HepG2 (cell line): ENCODE measurements around the gene RPH3AL. TPM values are rescaled to one million over a fixed set of nuclear protein-coding genes. Genes with fewer than 3 reads are reported as not detected.

Source experiments
- ARID5B ChIP-seq: IDR thresholded peaks from 2 replicates; pipeline ENCODE4 v1.4.0; 2020; ENCODE audit warnings: mild to moderate bottlenecking, missing genetic modification reagents
- ATM ChIP-seq: fragments of 450-650 bp; IDR thresholded peaks from 2 replicates; pipeline ENCODE4 v1.7.1; 2017; ENCODE audit warnings: mild to moderate bottlenecking, borderline replicate concordance
- BRD4 ChIP-seq: sonication (generic); formaldehyde crosslinking; IDR thresholded peaks from 2 replicates; pipeline ENCODE4 v1.4.0; 2020; ENCODE audit warnings: missing genetic modification reagents
- CHD4 ChIP-seq: fragments of 200-600 bp; sonication (generic); IDR thresholded peaks from 2 replicates; pipeline ENCODE4 v1.7.0; 2017; ENCODE audit warnings: mild to moderate bottlenecking, low read length, borderline replicate concordance
- DNMT3B ChIP-seq: conservative IDR thresholded peaks from 2 replicates; pipeline ENCODE4 v1.6.1; 2016; ENCODE audit warnings: missing biosample characterization, control low read depth
- DPF2 ChIP-seq: sonication (generic); formaldehyde crosslinking; IDR thresholded peaks from 2 replicates; pipeline ENCODE4 v1.4.0; 2020; ENCODE audit warnings: mild to moderate bottlenecking, low read depth, missing genetic modification reagents, borderline replicate concordance
- EP300 ChIP-seq, 3 experiments: sonication (generic) in 1 of 3; formaldehyde crosslinking in 1 of 3; IDR thresholded peaks; 2 replicates each; pipeline versions ENCODE4 v1.5.1 to v1.6.1; 2011 to 2020; ENCODE audit warnings: low read depth in 2 of 3, low read length in 2 of 3, borderline replicate concordance in 1 of 3, improper control_type of control experiment in 1 of 3, mild to moderate bottlenecking in 1 of 3, missing genetic modification reagents in 1 of 3, moderate library complexity in 1 of 3
- FOXC1 ChIP-seq: sonication (generic); formaldehyde crosslinking; IDR thresholded peaks from 2 replicates; pipeline ENCODE4 v1.8.0; 2022; ENCODE audit warnings: mild to moderate bottlenecking, missing genetic modification reagents, borderline replicate concordance
- FOXM1 ChIP-seq: sonication (generic); formaldehyde crosslinking; IDR thresholded peaks from 2 replicates; pipeline ENCODE4 v1.5.0; 2020; ENCODE audit warnings: missing genetic modification reagents
- HNRNPL ChIP-seq: fragments of 200-400 bp; formaldehyde crosslinking; IDR thresholded peaks from 2 replicates; pipeline ENCODE4 v1.6.1; 2017; ENCODE audit warnings: mild to moderate bottlenecking, low read depth, low read length
- HOXA7 ChIP-seq: sonication (generic); formaldehyde crosslinking; IDR thresholded peaks from 2 replicates; pipeline ENCODE4 v1.8.1; 2022; ENCODE audit warnings: mild to moderate bottlenecking, missing genetic modification reagents, moderate library complexity
- MNT ChIP-seq: fragments of 450-650 bp; IDR thresholded peaks from 2 replicates; pipeline ENCODE4 v1.6.1; 2016
- NR2C2 ChIP-seq: sonication (generic); formaldehyde crosslinking; IDR thresholded peaks from 2 replicates; pipeline ENCODE4 v1.4.0; 2020; ENCODE audit warnings: missing genetic modification reagents, mild to moderate bottlenecking, moderate library complexity, borderline replicate concordance
- RBM22 ChIP-seq: fragments of 200-400 bp; formaldehyde crosslinking; optimal IDR thresholded peaks from 2 replicates; pipeline ENCODE3; 2017; ENCODE audit warnings: mild to moderate bottlenecking, low read length, moderate library complexity
- RFXAP ChIP-seq: sonication (generic); formaldehyde crosslinking; IDR thresholded peaks from 2 replicates; pipeline ENCODE4 v1.4.0; 2020; ENCODE audit warnings: missing genetic modification reagents, borderline replicate concordance
- SIN3A ChIP-seq: IDR thresholded peaks from 2 replicates; pipeline ENCODE4 v1.6.1; 2011; ENCODE audit warnings: low read depth, mild to moderate bottlenecking, control low read depth, low read length, borderline replicate concordance
- SMARCE1 ChIP-seq: fragments of 450-650 bp; IDR thresholded peaks from 2 replicates; pipeline ENCODE4 v1.6.1; 2017; ENCODE audit warnings: borderline replicate concordance
- ZNF17 ChIP-seq: sonication (generic); formaldehyde crosslinking; IDR thresholded peaks from 2 replicates; pipeline ENCODE4 v1.5.0; 2020; ENCODE audit warnings: mild to moderate bottlenecking, missing genetic modification reagents
- ZNF891 ChIP-seq: sonication (generic); formaldehyde crosslinking; IDR thresholded peaks from 2 replicates; pipeline ENCODE4 v1.5.0; 2020; ENCODE audit warnings: mild to moderate bottlenecking, missing genetic modification reagents
- ZXDC ChIP-seq: sonication (generic); formaldehyde crosslinking; IDR thresholded peaks from 2 replicates; pipeline ENCODE4 v1.5.0; 2020; ENCODE audit warnings: mild to moderate bottlenecking, missing genetic modification reagents
- polyA plus RNA-seq, 8 experiments: library from polyadenylated mRNA; depleted of rRNA in 3 of 8; stranded (reverse) in 7 of 8; unstranded in 1 of 8; fragments of >200 nt; fragmentation: Illumina TruSeq in 4 of 8; extraction: Trizol in 4 of 8; gene quantifications; 2 replicates each; pipeline versions ENCODE4 v1.2.1 to v1.2.3, GENCODE V29; 2011 to 2016; ENCODE audit warnings: low read depth in 4 of 8, missing spikeins in 1 of 8, mixed read lengths in 1 of 8; ENCODE audit not compliant: insufficient read depth in 1 of 8
- total RNA-seq, 5 experiments: library from RNA; depleted of rRNA; stranded (reverse); fragments of >200 nt; fragmentation: Illumina TruSeq; extraction: Trizol; gene quantifications; 2 replicates each; pipeline ENCODE4 v1.2.3, GENCODE V29; 2016; ENCODE audit warnings: low read depth in 1 of 5

RPH3AL gene
- total and polyA plus RNA-seq, 2 of the 13 experiments (the other 11 are each of a cell fraction or from before 2014, with no cell fraction given): 7.8 to 16.4 TPM

GRCh38 chr17:339193-340061, 13.2 kb downstream of the RPH3AL start (continued):
- TF ChIP-seq EP300 (IDR thresholded peaks at IDR 0.05; ENCODE audit: low read depth in 2 of 2, low read length in 2 of 2): peak in 1 of 2 experiments; percentile 3; a peak in 1 of 4 replicates
- TF ChIP-seq EP300 (CRISPR knock-in tag; IDR thresholded peaks at IDR 0.05; ENCODE audit: borderline replicate concordance): no peak
- TF ChIP-seq SMARCE1: no peak
- no peak for TF ChIP-seq ZNF17 (CRISPR knock-in tag)
- TF ChIP-seq SIN3A: no peak; the same call in 1 of the 2 replicates
- no peak for TF ChIP-seq RBM22
- no peak for TF ChIP-seq BRD4 (CRISPR knock-in tag)
- no peak for TF ChIP-seq FOXM1 (CRISPR knock-in tag)
- no peak for TF ChIP-seq NR2C2 (CRISPR knock-in tag)
- TF ChIP-seq ATM: no peak
- TF ChIP-seq DPF2 (CRISPR knock-in tag): peak; percentile 0; the same call in 1 of the 2 replicates
- 0 out of 2 replicates have a peak, but pooled peaks have one; percentile 2 for TF ChIP-seq ZNF891 (CRISPR knock-in tag)
- no peak for TF ChIP-seq DNMT3B (CRISPR knock-in tag)
- no peak for TF ChIP-seq MNT
- no peak for TF ChIP-seq CHD4
- 0 out of 2 replicates have a peak, but pooled peaks have one; percentile 57 for TF ChIP-seq HNRNPL
- no peak for TF ChIP-seq FOXC1
- no peak for TF ChIP-seq ARID5B
- no peak for TF ChIP-seq HOXA7 (CRISPR knock-in tag)
- TF ChIP-seq RFXAP: no peak
- TF ChIP-seq ZXDC (CRISPR knock-in tag): no peak
